ENCODE measurements around the gene MFAP2. TPM values are rescaled to one million over a fixed set of nuclear protein-coding genes. Genes with fewer than 3 reads are reported as not detected.

The MFAP2 gene
- total RNA-seq, 1 donor from 2014 or later: 17.3 TPM

GRCh38 chr1:16986113-16986512 lies 5.7 kb upstream of the MFAP2 start:
- DNase-seq (ENCODE audit: low spot score) (no peak), ATAC-seq (no peak)
- intact Hi-C loops (cut with DNase I): no loop called here

GRCh38 chr1:16984717-16985116 lies 4.3 kb upstream of the MFAP2 start:
- ATAC-seq (peak; percentile 65), DNase-seq (ENCODE audit: low spot score) (peak; percentile 78)
- intact Hi-C loops (cut with DNase I): no loop called here

- intact Hi-C loops (cut with DNase I): no loop called here
- DNase-seq (ENCODE audit: low spot score): no peak
- ATAC-seq: no peak
Measured at GRCh38 chr1:16983649-16984048, 3.2 kb upstream of the MFAP2 start.

- ATAC-seq (no peak), DNase-seq (ENCODE audit: low spot score) (no peak)
- intact Hi-C loops (cut with DNase I): no loop called here
Measured at GRCh38 chr1:16982902-16983301, 2.5 kb upstream of the MFAP2 start.

GRCh38 chr1:16981269-16981849 lies 939 bp upstream of the MFAP2 start:
- intact Hi-C loops (cut with DNase I): no loop called here
- DNase-seq (ENCODE audit: low spot score): no peak
- no peak for ATAC-seq

GRCh38 chr1:16979475-16980327 lies 719 bp downstream of the MFAP2 start:
- ATAC-seq (peak; percentile 30), DNase-seq (ENCODE audit: low spot score) (no peak)
- intact Hi-C loops (cut with DNase I): no loop called here

GRCh38 chr1:16978567-16979474 lies 1.6 kb downstream of the MFAP2 start:
- ATAC-seq (peak; percentile 77), DNase-seq (ENCODE audit: low spot score) (no peak)
- intact Hi-C loops (cut with DNase I): no loop called here

- no peak for DNase-seq (ENCODE audit: low spot score)
- intact Hi-C loops (cut with DNase I): no loop called here
- ATAC-seq: no peak
Measured at GRCh38 chr1:16978139-16978538, 2.3 kb downstream of the MFAP2 start.

- intact Hi-C loops (cut with DNase I): no loop called here
- no peak for ATAC-seq
- no peak for DNase-seq (ENCODE audit: low spot score)
Measured at GRCh38 chr1:16977377-16977776, 3.0 kb downstream of the MFAP2 start.

- intact Hi-C loops (cut with DNase I): no loop called here
- no peak for DNase-seq (ENCODE audit: low spot score)
- no peak for ATAC-seq
Measured at GRCh38 chr1:16976966-16977365, 3.5 kb downstream of the MFAP2 start.

- DNase-seq (ENCODE audit: low spot score): no peak
- ATAC-seq: no peak
- intact Hi-C loops (cut with DNase I): no loop called here
Measured at GRCh38 chr1:16975838-16976237, 4.6 kb downstream of the MFAP2 start.

- intact Hi-C loops (cut with DNase I): no loop called here
- no peak for DNase-seq (ENCODE audit: low spot score)
- no peak for ATAC-seq
Measured at GRCh38 chr1:16975211-16975610, 5.2 kb downstream of the MFAP2 start.

- intact Hi-C loops (cut with DNase I): no loop called here
- ATAC-seq: no peak
- DNase-seq (ENCODE audit: low spot score): no peak
Measured at GRCh38 chr1:16973215-16973614, 7.2 kb downstream of the MFAP2 start.

GRCh38 chr1:16972189-16972895 lies 8.1 kb downstream of the MFAP2 start:
- intact Hi-C loops (cut with DNase I): no loop called here
- DNase-seq (ENCODE audit: low spot score) (no peak), ATAC-seq (peak; percentile 18)

- intact Hi-C loops (cut with DNase I): no loop called here
- DNase-seq (ENCODE audit: low spot score): no peak
- peak; percentile 67 for ATAC-seq
Measured at GRCh38 chr1:16971341-16972188, 8.9 kb downstream of the MFAP2 start.

GRCh38 chr1:16970132-16970910 lies 10.1 kb downstream of the MFAP2 start:
- intact Hi-C loops (cut with DNase I): no loop called here
- no peak for ATAC-seq
- no peak for DNase-seq (ENCODE audit: low spot score)

GRCh38 chr1:16969651-16970050 lies 10.8 kb downstream of the MFAP2 start:
- ATAC-seq (no peak), DNase-seq (ENCODE audit: low spot score) (no peak)
- intact Hi-C loops (cut with DNase I): no loop called here

All from sciatic nerve (tissue), 2 donors.